ENCODE measurements around the gene DHRSX.

The DHRSX gene

DNA sequence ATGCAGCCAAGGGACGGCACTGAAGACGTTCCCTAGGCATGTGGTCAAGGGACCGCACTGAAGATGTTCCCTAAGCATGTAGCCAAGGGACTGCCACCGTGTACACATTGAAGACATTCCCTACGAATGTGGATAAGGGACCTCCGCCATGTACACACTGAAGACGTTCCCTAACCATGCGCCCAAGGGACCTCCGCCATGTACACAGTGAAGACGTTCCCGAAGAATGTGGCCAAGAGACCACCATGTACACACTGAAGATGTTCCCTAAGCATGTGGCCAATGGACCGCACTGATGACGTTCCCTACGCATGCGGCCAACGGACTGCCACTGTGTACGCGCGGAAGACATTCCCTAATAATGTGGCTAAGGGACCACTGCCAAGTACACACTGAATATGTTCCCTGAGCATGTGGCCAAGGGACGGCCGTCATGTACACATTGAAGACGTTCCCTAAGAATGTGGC is 48.4 kb downstream of the DHRSX start:
- H3K4me1 Mint-ChIP-seq (ENCODE audit: low read depth): no peaks in the 10 kb centered on the region
- peaks cover 9% of the 10 kb centered on the region for H3K36me3 Mint-ChIP-seq (ENCODE audit: low read depth)
- H3K4me3 Mint-ChIP-seq: no peak overlapping the region
- H3K27ac Mint-ChIP-seq: no peak overlapping the region
- no peaks in the 10 kb centered on the region for H3K27me3 Mint-ChIP-seq (ENCODE audit: low read depth)
- H3K9me3 Mint-ChIP-seq: peaks cover 9% of the 10 kb centered on the region

DNA sequence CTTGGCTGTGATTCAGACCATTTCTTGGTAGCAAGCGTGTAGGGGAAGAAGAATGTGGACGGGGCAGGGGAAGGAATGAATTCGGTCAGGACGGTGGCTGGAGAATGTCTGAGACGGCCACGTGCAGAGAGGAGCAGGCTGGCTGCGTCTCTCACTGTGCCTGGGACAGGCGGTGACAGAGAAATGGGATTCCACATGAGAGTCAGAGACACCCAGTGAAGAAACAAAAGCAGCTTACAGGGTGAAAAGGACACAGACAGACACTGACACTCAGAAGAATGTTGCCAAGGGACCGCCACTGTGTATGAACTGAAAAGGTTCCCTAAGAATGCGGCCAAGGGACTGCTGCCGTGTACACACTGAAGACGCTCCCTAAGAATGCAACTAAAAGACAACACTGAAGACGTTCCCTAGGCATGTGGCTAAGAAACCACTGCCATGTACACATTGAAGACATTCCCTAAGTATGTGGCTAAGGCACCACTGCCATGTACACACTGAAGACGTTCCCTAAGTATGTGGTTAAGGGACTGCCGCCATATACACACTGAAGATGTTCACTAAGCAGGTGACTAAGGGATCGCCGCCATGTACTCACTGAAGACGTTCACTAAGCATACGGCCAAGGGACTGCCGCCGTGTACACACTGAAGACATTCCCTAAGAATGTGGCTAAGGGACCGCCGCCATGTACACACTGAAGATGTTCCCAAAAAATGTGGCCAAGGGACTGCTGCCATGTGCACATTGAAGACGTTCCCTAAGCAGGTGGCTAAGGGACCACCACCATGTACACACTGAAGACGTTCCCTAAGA is 49.1 kb downstream of the DHRSX start:
- no peaks in the 10 kb centered on the region for H3K4me1 Mint-ChIP-seq (ENCODE audit: low read depth)
- no peaks in the 10 kb centered on the region for H3K27me3 Mint-ChIP-seq (ENCODE audit: low read depth)
- peaks cover 14% of the 10 kb centered on the region for H3K36me3 Mint-ChIP-seq (ENCODE audit: low read depth)
- no peak overlapping the region for H3K27ac Mint-ChIP-seq
- H3K4me3 Mint-ChIP-seq: no peak overlapping the region
- H3K9me3 Mint-ChIP-seq: peaks cover 15% of the 10 kb centered on the region

DNA sequence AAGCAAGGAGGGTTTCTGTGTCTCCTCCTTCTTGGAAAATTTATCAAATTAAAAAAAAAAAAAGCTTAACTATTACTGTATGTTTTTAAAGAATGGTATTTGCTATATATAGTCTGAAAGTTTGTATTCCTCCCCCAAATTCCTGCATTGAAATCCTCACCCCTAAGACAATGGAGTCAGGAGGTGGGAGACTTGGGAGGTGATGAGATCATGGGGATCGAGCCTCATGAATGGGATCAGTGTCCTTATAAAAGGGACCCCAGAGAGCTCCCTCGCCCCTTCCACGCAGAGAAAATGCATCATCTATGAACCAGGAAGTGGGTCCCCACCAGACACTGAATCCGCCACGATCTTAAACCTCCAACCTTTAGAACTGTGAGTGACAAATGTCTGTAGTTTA is 50.1 kb downstream of the DHRSX start:
- Mint-ChIP-seq H3K36me3 (ENCODE audit: low read depth) (peaks cover 14% of the 10 kb centered on the region), H3K9me3 (peaks cover 21% of the 10 kb centered on the region), H3K4me1 (ENCODE audit: low read depth) (no peaks in the 10 kb centered on the region), H3K27me3 (ENCODE audit: low read depth) (no peaks in the 10 kb centered on the region), H3K4me3 (no peak overlapping the region), H3K27ac (no peak overlapping the region)

DNA sequence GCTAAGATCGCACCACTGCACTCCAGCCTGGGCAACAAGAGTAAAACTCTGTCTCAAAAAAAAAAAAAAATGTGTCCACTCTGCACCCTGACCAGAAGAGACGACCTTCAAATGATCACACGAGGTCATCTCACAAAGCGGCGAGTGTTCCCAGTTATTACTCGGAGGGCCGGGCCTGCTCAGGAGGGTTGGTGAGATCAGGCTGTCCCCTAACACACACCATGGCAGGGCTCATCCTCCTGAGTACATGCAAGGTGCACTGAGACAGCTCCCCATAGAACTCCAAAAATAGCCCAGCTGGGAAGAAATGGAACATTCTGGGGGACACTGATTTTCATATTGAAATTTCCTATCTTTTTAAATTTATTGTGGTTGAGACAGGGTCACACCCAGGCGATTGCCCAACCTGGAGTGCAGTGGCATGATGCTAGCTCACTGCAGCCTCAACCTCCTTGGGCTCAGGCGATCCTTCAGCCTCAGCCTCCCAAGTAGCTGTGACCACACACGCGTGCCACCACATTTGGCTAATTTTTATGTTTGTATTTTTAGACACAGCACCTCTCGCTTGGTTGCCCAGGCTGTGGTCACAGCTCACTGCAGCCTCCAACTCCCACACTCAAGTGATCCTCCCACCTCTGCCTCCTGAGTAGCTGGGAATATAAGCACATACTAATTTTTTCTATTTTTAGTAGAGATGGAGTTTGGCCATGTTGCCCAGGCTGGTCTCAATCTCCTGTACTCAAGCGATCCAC is 51.5 kb downstream of the DHRSX start:
- Mint-ChIP-seq H3K4me3 (no peak overlapping the region), H3K4me1 (ENCODE audit: low read depth) (no peaks in the 10 kb centered on the region), H3K9me3 (peaks cover 26% of the 10 kb centered on the region), H3K27me3 (ENCODE audit: low read depth) (no peaks in the 10 kb centered on the region), H3K36me3 (ENCODE audit: low read depth) (peaks cover 14% of the 10 kb centered on the region), H3K27ac (no peak overlapping the region)

DNA sequence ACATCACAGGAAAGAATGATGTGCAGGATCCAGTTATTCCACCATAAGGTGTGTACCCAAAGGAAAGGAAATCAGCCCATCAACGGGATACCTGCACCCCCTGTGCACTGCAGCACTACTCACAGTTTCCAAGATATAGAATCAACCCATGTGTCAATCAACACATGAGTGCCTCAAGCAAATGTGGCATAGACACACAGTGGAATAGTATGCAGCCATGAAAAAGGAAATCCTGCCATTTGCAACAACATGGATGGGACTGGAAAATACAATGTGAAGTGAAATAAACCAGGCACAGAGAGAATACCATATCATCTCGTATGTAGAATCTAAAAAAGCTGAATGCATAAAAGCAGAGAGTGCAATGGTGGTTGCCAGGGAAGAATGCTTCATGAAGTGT is 53.3 kb downstream of the DHRSX start:
- Mint-ChIP-seq H3K27ac (no peak overlapping the region), H3K36me3 (ENCODE audit: low read depth) (peaks cover 9% of the 10 kb centered on the region)

DNA sequence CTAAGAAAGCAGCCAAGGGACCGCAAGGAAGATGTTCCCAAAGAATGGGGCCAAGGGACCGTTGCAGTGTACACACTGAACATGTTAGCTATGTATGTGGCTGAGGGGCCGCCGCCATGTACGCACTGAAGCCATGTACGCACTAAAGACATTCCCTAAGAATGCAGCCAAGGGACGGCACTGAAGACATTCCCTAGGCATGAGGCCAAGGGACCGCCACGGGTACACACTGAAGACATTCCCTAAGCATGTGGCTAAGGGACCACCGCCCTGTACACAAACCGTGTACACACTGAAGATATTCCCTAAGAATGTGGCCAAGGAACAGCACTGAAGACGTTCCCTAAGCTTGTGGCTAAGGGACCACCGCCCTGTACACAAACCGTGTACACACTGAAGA is 54.0 kb downstream of the DHRSX start:
- Mint-ChIP-seq H3K36me3 (ENCODE audit: low read depth) (peaks cover 9% of the 10 kb centered on the region), H3K9me3 (peaks cover 23% of the 10 kb centered on the region), H3K27me3 (ENCODE audit: low read depth) (no peaks in the 10 kb centered on the region), H3K27ac (no peak overlapping the region), H3K4me1 (ENCODE audit: low read depth) (no peaks in the 10 kb centered on the region), H3K4me3 (no peak overlapping the region)

More for the DNA sequence above, 53.3 kb downstream of the DHRSX start:
- Mint-ChIP-seq H3K27me3 (ENCODE audit: low read depth) (no peaks in the 10 kb centered on the region), H3K9me3 (peaks cover 23% of the 10 kb centered on the region), H3K4me3 (no peak overlapping the region), H3K4me1 (ENCODE audit: low read depth) (no peaks in the 10 kb centered on the region)

DNA sequence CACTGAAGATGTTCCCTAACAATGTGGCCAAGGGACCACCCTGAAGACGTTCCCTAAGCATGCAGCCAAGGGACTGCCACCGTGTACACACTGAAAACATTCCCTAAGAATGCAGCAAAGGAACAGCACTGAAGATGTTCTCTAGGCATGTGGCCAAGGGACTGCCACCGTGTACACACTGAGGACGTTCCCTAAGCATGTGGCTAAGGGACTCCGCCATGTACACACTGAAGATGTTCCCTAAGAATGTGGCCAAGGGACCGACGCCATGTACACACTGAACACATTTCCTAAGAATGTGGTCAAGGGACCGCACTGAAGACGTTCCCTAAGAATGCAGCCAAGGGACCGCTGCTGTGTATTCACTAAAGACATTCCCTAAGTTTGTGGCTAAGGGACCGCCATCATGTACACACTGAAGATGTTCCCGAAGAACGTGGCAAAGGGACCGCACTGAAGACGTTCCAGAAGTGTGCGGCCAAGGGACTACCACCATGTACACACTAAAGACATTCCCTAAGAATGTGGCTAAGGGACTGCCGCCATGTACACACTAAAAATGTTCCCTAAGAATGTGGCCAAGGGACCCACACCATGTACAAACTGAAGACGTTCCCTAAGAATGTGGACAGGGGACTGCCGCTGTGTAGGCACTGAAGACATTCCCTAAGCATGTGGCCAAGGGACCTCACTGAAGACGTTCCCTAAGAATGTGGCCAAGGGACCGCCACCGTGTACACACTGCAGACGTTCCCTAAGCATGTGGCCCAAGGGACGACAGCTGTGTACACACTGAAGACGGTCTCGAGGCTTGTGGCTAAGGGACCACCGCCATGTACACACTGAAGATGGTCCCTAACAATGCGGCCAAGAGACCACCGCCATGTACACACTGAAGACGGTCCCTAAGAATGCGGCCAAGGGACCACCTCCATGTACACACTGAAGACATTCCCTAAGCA is 54.8 kb downstream of the DHRSX start:
- Mint-ChIP-seq H3K27ac (no peak overlapping the region), H3K9me3 (peaks cover 26% of the 10 kb centered on the region), H3K4me1 (ENCODE audit: low read depth) (no peaks in the 10 kb centered on the region), H3K4me3 (no peak overlapping the region), H3K36me3 (ENCODE audit: low read depth) (peaks cover 12% of the 10 kb centered on the region), H3K27me3 (ENCODE audit: low read depth) (no peaks in the 10 kb centered on the region)

DNA sequence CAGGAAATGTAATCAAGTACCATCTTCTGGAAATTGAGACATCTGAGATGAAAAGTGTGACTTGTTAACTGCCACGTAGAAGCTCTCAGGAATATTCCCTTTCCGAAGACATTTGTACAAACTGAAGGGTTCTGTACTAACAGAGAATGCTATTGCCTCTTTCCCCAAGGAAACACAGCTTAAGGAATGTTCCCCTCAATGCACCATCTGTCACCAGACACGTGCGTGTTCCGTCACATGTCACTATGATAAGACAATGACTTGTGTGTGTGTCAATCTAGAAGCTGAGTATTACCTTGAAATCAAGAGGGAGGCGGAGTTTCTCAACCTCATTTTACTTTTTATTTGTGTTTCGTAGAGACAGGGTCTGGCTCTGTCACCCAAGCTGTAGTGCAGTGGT is 58.1 kb downstream of the DHRSX start:
- Mint-ChIP-seq H3K4me3 (no peak overlapping the region), H3K27ac (no peak overlapping the region), H3K27me3 (ENCODE audit: low read depth) (no peaks in the 10 kb centered on the region), H3K4me1 (ENCODE audit: low read depth) (no peaks in the 10 kb centered on the region), H3K9me3 (peaks cover 28% of the 10 kb centered on the region), H3K36me3 (ENCODE audit: low read depth) (peaks cover 17% of the 10 kb centered on the region)

DNA sequence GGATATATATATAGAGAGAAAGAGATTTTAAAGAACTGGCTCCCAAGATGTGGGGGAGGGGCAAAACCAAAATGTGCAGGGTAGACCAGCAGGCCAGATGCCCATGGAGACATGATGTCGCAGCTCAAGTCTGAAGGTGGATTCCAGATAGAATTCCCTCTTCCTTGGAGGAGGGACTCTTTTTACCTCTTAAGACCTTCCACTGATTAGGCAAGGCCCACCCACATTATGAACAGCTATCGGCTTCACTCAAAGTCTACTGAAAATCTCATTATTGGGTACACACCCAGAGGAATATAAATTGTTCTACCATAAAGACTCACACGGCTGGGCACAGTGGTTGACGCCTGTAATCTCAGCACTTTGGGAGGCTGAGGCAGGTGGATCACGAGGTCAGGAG is 59.3 kb downstream of the DHRSX start:
- H3K27me3 Mint-ChIP-seq (ENCODE audit: low read depth): no peaks in the 10 kb centered on the region
- H3K4me1 Mint-ChIP-seq (ENCODE audit: low read depth): no peaks in the 10 kb centered on the region

DNA sequence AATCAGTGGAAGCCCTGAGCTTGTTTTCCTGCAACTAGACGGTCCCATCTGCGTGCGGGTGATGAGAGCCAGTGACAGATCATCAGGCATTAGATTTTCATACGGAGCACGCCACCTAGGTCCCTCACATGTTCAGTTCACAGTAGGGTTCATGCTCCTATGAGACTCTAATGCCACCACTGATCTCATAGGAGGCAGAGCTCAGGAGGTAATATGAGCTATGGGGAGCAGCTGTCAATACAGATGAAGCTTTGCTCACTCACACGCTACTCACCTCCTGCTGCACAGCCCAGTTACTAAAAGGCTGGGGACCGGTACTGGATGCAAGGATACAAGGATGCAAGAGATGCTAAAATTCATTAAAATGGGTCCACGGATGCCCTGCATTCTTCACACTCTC is 61.2 kb downstream of the DHRSX start:
- Mint-ChIP-seq H3K9me3 (peaks cover 8% of the 10 kb centered on the region), H3K27ac (no peak overlapping the region), H3K36me3 (ENCODE audit: low read depth) (peaks cover 14% of the 10 kb centered on the region), H3K27me3 (ENCODE audit: low read depth) (no peaks in the 10 kb centered on the region), H3K4me1 (ENCODE audit: low read depth) (no peaks in the 10 kb centered on the region), H3K4me3 (no peak overlapping the region)

More for the DNA sequence above, 59.3 kb downstream of the DHRSX start:
- no peak overlapping the region for H3K27ac Mint-ChIP-seq
- H3K36me3 Mint-ChIP-seq (ENCODE audit: low read depth): peaks cover 10% of the 10 kb centered on the region
- H3K9me3 Mint-ChIP-seq: peaks cover 16% of the 10 kb centered on the region
- no peak overlapping the region for H3K4me3 Mint-ChIP-seq

DNA sequence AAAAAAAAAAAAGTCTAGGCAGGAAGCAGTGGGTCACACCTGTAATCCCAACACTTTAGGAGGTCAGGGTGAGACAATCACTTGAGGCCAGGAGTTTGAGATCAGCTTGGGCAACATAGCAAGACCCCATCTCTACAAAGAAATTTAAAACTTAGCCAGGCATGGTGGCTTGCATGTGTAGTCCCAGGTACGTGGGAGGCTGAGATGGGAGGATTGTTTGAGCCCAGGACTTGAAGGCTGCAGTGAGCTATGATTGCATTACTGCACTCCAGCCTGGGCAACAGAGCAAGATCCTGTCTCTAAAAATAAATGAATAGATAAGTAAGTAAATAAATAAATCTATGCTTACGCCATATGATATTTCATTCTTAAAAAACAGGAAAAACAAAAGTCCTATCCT is 65.3 kb downstream of the DHRSX start:
- H3K27me3 Mint-ChIP-seq (ENCODE audit: low read depth): no peaks in the 10 kb centered on the region
- H3K4me1 Mint-ChIP-seq (ENCODE audit: low read depth): no peaks in the 10 kb centered on the region
- peaks cover 15% of the 10 kb centered on the region for H3K36me3 Mint-ChIP-seq (ENCODE audit: low read depth)
- H3K4me3 Mint-ChIP-seq: no peak overlapping the region
- H3K27ac Mint-ChIP-seq: no peak overlapping the region
- peaks cover 8% of the 10 kb centered on the region for H3K9me3 Mint-ChIP-seq

DNA sequence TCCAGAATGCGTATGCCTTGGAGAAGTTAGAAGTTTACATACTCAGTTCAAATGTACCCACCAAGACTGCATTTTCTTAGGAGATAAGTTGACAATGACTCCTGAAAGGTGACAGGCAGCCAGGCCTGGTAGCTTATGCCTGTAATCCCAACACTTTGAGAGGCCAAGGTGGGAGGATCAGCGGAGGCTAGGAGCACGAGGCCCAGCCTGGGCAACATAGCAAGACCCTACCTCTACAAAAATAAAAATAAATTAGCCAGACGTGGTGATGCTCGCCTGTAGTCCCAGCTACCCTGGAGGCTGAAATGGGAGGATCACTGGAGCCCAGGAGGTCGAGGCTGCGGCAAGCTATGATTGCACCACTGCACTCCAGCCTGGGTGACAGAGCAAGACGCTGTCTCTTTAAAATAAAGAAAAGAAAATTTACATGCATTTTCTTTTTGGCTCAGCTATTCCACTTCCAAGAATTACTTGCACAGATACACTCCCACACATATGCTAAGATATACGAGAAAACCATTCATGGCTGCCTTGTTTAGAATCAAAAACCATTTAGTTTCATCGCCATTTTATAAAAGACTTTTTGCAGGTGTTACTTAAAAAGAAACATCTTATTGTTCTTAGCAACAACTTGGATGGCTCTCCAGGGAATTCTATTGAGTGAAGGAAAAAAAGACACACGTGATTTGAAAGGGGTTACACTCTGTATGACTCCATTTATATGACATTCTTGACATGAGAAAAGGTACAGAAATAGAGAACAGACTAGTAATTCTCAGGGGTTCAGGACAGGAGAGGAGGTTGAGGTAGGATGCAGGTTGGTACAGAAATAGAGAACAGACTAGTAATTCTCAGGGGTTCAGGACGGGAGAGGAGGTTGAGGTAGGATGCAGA is 66.3 kb downstream of the DHRSX start:
- H3K9me3 Mint-ChIP-seq: peaks cover 12% of the 10 kb centered on the region
- H3K4me1 Mint-ChIP-seq (ENCODE audit: low read depth): no peaks in the 10 kb centered on the region
- no peak overlapping the region for H3K4me3 Mint-ChIP-seq
- peaks cover 15% of the 10 kb centered on the region for H3K36me3 Mint-ChIP-seq (ENCODE audit: low read depth)
- no peak overlapping the region for H3K27ac Mint-ChIP-seq
- no peaks in the 10 kb centered on the region for H3K27me3 Mint-ChIP-seq (ENCODE audit: low read depth)

DNA sequence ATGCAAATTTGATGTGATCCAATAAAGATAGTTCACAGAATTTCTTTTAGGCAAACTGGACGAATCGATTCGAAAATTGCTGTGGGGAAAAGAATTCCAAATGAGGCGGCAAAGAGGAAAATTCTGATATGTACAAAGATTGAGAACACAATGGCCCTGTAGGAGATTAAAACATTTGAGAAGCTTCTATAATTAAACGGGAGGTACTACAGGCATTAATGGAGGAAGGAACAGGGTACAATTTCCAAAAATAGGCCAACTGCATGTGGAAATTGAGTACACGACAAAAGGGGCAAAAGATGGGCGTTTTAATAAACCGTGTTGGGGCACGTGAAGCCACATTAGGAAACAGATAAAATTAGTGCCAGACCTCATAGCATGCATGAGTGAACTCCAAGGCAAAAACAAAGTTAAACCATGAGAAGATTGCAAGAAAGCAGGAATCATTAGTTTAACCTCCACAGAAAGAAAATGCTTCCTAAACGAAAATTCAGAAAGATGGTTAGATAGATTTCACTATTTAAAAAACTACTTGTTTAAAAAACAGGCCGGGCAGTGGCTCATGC is 68.4 kb downstream of the DHRSX start:
- Mint-ChIP-seq H3K36me3 (ENCODE audit: low read depth) (peaks cover 16% of the 10 kb centered on the region), H3K4me1 (ENCODE audit: low read depth) (no peaks in the 10 kb centered on the region), H3K4me3 (no peak overlapping the region), H3K27ac (no peak overlapping the region), H3K27me3 (ENCODE audit: low read depth) (no peaks in the 10 kb centered on the region), H3K9me3 (peaks cover 23% of the 10 kb centered on the region)
